Esophagus (tissue), 2 donors: ENCODE data around the gene TBX20. TPM values are rescaled to one million over a fixed set of nuclear protein-coding genes. Genes with fewer than 3 reads are reported as not detected.
"Not testable (repeated sequence)": the region's sequence is repeated elsewhere in the genome, so short reads cannot be mapped to it uniquely, and the experiment has no call there.

Source experiments
- H3K27ac ChIP-seq, 2 donors: one replicate each; pipeline ENCODE4 v1.5.1; 2013; ENCODE audit warnings: low read depth in 2 of 2, mild to moderate bottlenecking in 2 of 2, inconsistent platforms in 1 of 2, low read length in 1 of 2, moderate library complexity in 1 of 2
- H3K27me3 ChIP-seq, 2 donors: one replicate each; pipeline ENCODE4 v1.6.1; 2013; ENCODE audit warnings: low read length in 2 of 2, control low read depth in 1 of 2, mild to moderate bottlenecking in 1 of 2; ENCODE audit not compliant: insufficient read depth in 2 of 2, control insufficient read depth in 1 of 2
- H3K36me3 ChIP-seq, 2 donors: one replicate each; pipeline ENCODE4 v1.6.1; 2013; ENCODE audit warnings: low read length in 1 of 2; ENCODE audit not compliant: control insufficient read depth in 2 of 2, insufficient read depth in 2 of 2
- H3K4me1 ChIP-seq, 2 donors: one replicate each; pipeline ENCODE4 v1.6.1; 2013; ENCODE audit warnings: low read length in 1 of 2; ENCODE audit not compliant: control insufficient read depth in 2 of 2, insufficient read depth in 2 of 2
- H3K4me3 ChIP-seq, 2 donors: one replicate each; pipeline ENCODE4 v1.5.1; 2013; ENCODE audit warnings: low read length in 2 of 2, mild to moderate bottlenecking in 2 of 2, low read depth in 1 of 2, moderate library complexity in 1 of 2
- H3K9me3 ChIP-seq, 2 donors: one replicate each; pipeline ENCODE4 v1.6.1; 2013; ENCODE audit warnings: mild to moderate bottlenecking in 2 of 2, low read depth in 1 of 2, low read length in 1 of 2, moderate library complexity in 1 of 2; ENCODE audit not compliant: control insufficient read depth in 2 of 2, insufficient read depth in 1 of 2
- WGBS, 2 donors: extraction: QIAGEN DNeasy Blood & Tissue Kit; methylation state at CpG; one replicate each; pipeline ENCODE4 v1.1.7; 2013; 5-methylcytosine and 5-hydroxymethylcytosine counted together
- polyA plus RNA-seq, 2 donors: library from polyadenylated mRNA; stranded (reverse); fragments of 200-250 nt; gene quantifications; one replicate each; pipeline ENCODE4 v1.2.3, GENCODE V29; 2013
- donor health status: healthy with polysubstance abuse.
- donor health status: Bipolar disorder and iron deficiency.

Gene TBX20
- polyA plus RNA-seq, 2 donors, result not detected

GRCh38 chr7:35183873-35184503, 69.9 kb downstream of the TBX20 start:
- 59 to 61% methylated on average over 4 to 5 of the region's 5 CpGs for WGBS, 2 donors
- H3K27ac ChIP-seq, H3K4me3 ChIP-seq, H3K4me1 ChIP-seq, H3K36me3 ChIP-seq, H3K9me3 ChIP-seq, H3K27me3 ChIP-seq: not testable (repeated sequence)

DNA sequence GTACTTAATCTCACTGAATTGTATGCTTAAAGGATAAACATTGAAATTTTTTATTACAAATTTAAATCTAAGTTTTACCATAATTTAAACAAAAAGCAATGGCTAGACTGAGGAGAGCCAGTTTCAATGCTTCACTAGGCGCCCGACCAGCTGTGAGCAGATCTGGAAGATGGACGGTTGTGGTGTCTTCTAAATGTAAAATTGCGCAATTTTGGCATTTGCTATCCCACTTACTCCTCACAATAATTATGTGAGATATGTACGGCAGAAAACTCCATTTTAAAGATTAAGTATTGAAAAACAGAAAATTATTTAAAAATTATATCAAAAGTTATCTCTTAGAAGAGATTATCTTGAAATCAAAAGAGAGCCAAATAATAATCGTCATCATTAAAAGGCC, 73.2 kb downstream of the TBX20 start:
- H3K9me3 ChIP-seq, result not testable (repeated sequence)

DNA sequence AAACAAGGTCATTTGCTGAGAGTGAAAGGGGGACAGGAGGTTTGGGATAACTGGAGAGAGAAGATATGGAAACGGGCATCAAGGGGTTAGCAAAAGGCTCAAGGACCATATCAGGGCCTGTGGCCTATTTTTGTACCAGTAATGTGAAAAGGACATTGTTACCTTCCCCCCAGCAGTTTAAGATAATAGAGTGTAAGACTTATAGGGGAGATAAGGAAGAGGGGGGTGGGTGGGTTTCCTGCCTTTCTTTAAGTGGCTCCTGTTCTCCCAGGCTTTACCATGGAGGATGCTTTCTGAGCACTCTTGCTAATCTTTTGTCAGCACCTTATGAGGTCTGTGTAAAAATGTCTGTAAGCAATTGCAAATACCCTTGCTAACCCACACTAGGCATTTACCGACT, 80.7 kb downstream of the TBX20 start:
- 37 to 51% methylated on average over 2 of the region's 2 CpGs for WGBS, 2 donors
- H3K27ac ChIP-seq, H3K9me3 ChIP-seq, H3K36me3 ChIP-seq, H3K4me1 ChIP-seq, H3K4me3 ChIP-seq, H3K27me3 ChIP-seq: not testable (repeated sequence)

More for the DNA sequence above, 73.2 kb downstream of the TBX20 start:
- H3K27me3 ChIP-seq, H3K27ac ChIP-seq, H3K4me3 ChIP-seq, H3K36me3 ChIP-seq, H3K4me1 ChIP-seq: not testable (repeated sequence)
- 85 to 90% methylated on average over 6 of the region's 6 CpGs for WGBS, 2 donors

- H3K4me1 ChIP-seq, H3K36me3 ChIP-seq, H3K27me3 ChIP-seq, H3K9me3 ChIP-seq, H3K27ac ChIP-seq, H3K4me3 ChIP-seq: not testable (repeated sequence)
- WGBS, 2 donors, result 68 to 77% methylated on average over 4 of the region's 4 CpGs
Observed at GRCh38 chr7:35172131-35172530, 81.8 kb downstream of the TBX20 start.

GRCh38 chr7:35167658-35168057, 86.2 kb downstream of the TBX20 start:
- H3K4me1 ChIP-seq, H3K4me3 ChIP-seq, H3K36me3 ChIP-seq, H3K27ac ChIP-seq, H3K27me3 ChIP-seq, H3K9me3 ChIP-seq: not testable (repeated sequence)

GRCh38 chr7:35167158-35167557, 86.7 kb downstream of the TBX20 start:
- not testable (repeated sequence) for H3K4me3 ChIP-seq, H3K27me3 ChIP-seq, H3K9me3 ChIP-seq, H3K4me1 ChIP-seq, H3K27ac ChIP-seq, H3K36me3 ChIP-seq
- WGBS, 2 donors, result 89 to 92% methylated on average over 1 of the region's 1 CpG

GRCh38 chr7:35161059-35161740, 92.7 kb downstream of the TBX20 start:
- H3K27ac ChIP-seq, H3K36me3 ChIP-seq, H3K4me3 ChIP-seq, H3K27me3 ChIP-seq, H3K4me1 ChIP-seq, H3K9me3 ChIP-seq: not testable (repeated sequence)
- 33 to 39% methylated on average over 3 of the region's 3 CpGs for WGBS, 2 donors

Other genes starting within 250 kb of the TBX20 start
- 1 to 10 TPM; 2.1 to 2.8 TPM for gene DPY19L1, start 216.6 kb downstream of the TBX20 start, polyA plus RNA-seq